Right ventricle myocardium inferior (tissue), 1 donor: ENCODE data around the gene TMC1. TPM values are rescaled to one million over a fixed set of nuclear protein-coding genes. Genes with fewer than 3 reads are reported as not detected.
"Not testable (repeated sequence)": the region's sequence is repeated elsewhere in the genome, so short reads cannot be mapped to it uniquely, and the experiment has no call there.

Experiments
- ATAC-seq: fragments of 200-7000 bp; cut with Tn5 transposase; one replicate; pipeline ENCODE4 v1.9.1; 2020; ENCODE audit warnings: mild to moderate bottlenecking, moderate library complexity
- DNase-seq: peaks from one replicate; pipeline ENCODE4 v3.0.0; 2021; ENCODE audit errors: missing footprints
- intact Hi-C: fragments of 100-400 bp; cut with DNase I; formaldehyde crosslinking; loops from one replicate; pipeline ENCODE4 v1.11.0; 2022
- total RNA-seq: library from RNA; stranded (reverse); fragmentation: NEBNext Ultra II Directional; extraction: Animal tissue kit (Norgen Biotek cat#: 25700); gene quantifications from one replicate; pipeline ENCODE4 v1.2.1, GENCODE V29; 2021
- donor health status: DM: no; HTN: yes; CAD: no; lungs with severe emphysema.

The TMC1 gene
- total RNA-seq, 1 donor from 2014 or later: not detected

GRCh38 chr9:72818385-72818784 lies 297.0 kb downstream of the TMC1 start:
- DNase-seq (no peak), ATAC-seq (no peak)
- intact Hi-C loops: no loop called here

GRCh38 chr9:72823971-72824370 lies 302.6 kb downstream of the TMC1 start:
- no peak for ATAC-seq
- intact Hi-C loops: loop anchor here (5.0 to 10.0 kb wide), 3 partner anchors 229 to 789 kb away; no protein-coding TSS in a partner anchor
- DNase-seq: peak; percentile 61

- intact Hi-C loops: loop anchor here (10.0 kb wide), 2 partner anchors 232 to 792 kb away; no protein-coding TSS in a partner anchor
- ATAC-seq (peak; percentile 91), DNase-seq (no peak)
These were observed 305.9 kb downstream of the TMC1 start for GRCh38 chr9:72826996-72827949.

GRCh38 chr9:72827950-72828731 lies 306.7 kb downstream of the TMC1 start:
- DNase-seq (no peak), ATAC-seq (no peak)
- intact Hi-C loops: loop anchor here (10.0 kb wide), 2 partner anchors 233 to 793 kb away; no protein-coding TSS in a partner anchor

GRCh38 chr9:72834994-72835393 lies 313.6 kb downstream of the TMC1 start:
- ATAC-seq: no peak
- DNase-seq: no peak
- intact Hi-C loops: no loop called here

GRCh38 chr9:72836790-72837189 lies 315.4 kb downstream of the TMC1 start:
- DNase-seq (no peak), ATAC-seq (no peak)
- intact Hi-C loops: no loop called here

- no peak for ATAC-seq
- DNase-seq: no peak
- intact Hi-C loops: no loop called here
These were observed 317.7 kb downstream of the TMC1 start for GRCh38 chr9:72839085-72839484.

- ATAC-seq (no peak), DNase-seq (no peak)
- intact Hi-C loops: no loop called here
These were observed 322.4 kb downstream of the TMC1 start for GRCh38 chr9:72843520-72844439.

GRCh38 chr9:72844440-72844768 lies 323.0 kb downstream of the TMC1 start:
- intact Hi-C loops: no loop called here
- no peak for DNase-seq
- ATAC-seq: no peak

GRCh38 chr9:72845052-72845451 lies 323.6 kb downstream of the TMC1 start:
- ATAC-seq, DNase-seq, intact Hi-C loops: not testable (repeated sequence)

GRCh38 chr9:72850209-72850608 lies 328.8 kb downstream of the TMC1 start:
- DNase-seq, ATAC-seq, intact Hi-C loops: not testable (repeated sequence)

- DNase-seq: no peak
- no peak for ATAC-seq
- intact Hi-C loops: loop anchor here (5.0 kb wide), 3 partner anchors 167 to 327 kb away; no protein-coding TSS in a partner anchor
These were observed 333.9 kb downstream of the TMC1 start for GRCh38 chr9:72855321-72855720.

GRCh38 chr9:72855890-72856523 lies 334.6 kb downstream of the TMC1 start:
- ATAC-seq: no peak
- intact Hi-C loops: loop anchor here (5.0 kb wide), 3 partner anchors 166 to 326 kb away; no protein-coding TSS in a partner anchor
- no peak for DNase-seq

- peak; percentile 68 for ATAC-seq
- peak; percentile 28 for DNase-seq
- intact Hi-C loops: loop anchor here (5.0 kb wide), 3 partner anchors 165 to 325 kb away; no protein-coding TSS in a partner anchor
These were observed 335.7 kb downstream of the TMC1 start for GRCh38 chr9:72856972-72857623.

GRCh38 chr9:72857624-72857996 lies 336.2 kb downstream of the TMC1 start:
- no peak for ATAC-seq
- no peak for DNase-seq
- intact Hi-C loops: loop anchor here (5.0 kb wide), 3 partner anchors 165 to 325 kb away; no protein-coding TSS in a partner anchor

GRCh38 chr9:72858089-72858912 lies 336.9 kb downstream of the TMC1 start:
- ATAC-seq (peak; percentile 75), DNase-seq (peak; percentile 56)
- intact Hi-C loops: loop anchor here (5.0 kb wide), 3 partner anchors 164 to 324 kb away; no protein-coding TSS in a partner anchor
